ENCODE data around the gene MAEA. TPM values are rescaled to one million over a fixed set of nuclear protein-coding genes. Genes with fewer than 3 reads are reported as not detected.

The MAEA gene
- total and polyA plus RNA-seq, 2 experiments from 2014 or later, result 49.8 to 99.0 TPM

DNA sequence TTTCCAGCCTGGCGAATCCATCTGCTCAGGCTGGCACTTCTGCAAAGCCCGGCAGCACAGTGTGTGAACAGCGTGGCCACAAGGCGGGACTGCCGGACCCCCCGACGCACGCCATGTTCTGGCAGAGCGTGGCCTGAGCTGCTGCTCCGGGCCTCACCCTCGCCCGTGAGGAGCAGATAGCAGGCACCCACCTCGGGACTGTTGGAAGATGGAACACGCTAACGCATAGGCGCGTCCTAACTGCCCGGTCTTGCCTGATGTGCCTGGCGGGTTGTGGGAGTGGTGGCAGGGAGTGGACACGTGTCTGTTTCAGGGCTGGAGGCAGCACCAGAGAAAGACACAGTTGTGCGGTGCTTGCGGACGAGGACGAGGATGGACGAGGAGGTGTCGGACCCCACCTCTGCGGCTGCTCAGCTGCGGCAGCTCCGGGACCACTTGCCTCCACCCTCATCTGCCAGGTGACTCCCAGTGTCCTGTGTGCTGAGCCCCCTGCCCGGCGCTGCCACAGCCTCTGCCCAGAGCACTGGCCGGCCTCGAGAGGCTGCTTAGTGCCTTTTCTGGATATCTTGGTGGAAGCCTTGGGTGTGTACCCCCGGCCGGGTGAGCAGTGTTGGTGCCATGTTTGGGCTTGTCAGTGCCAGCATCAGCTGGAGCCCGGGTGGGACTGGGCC is 85.5 kb downstream of the MAEA start:
- no peaks in the 10 kb centered on the region for H3K27me3 ChIP-seq (ENCODE audit: insufficient read depth)
- H2AFZ ChIP-seq, result no peak overlapping the region
- ATAC-seq (no peak), DNase-seq (ENCODE audit: low spot score) (no peak)
- H3K4me3 ChIP-seq, result no peak overlapping the region
- Mint-ChIP-seq H3K4me3 (no peak overlapping the region), H3K27me3 (ENCODE audit: insufficient read depth, low read depth, poor library complexity) (peaks cover 2% of the 10 kb centered on the region), H3K9me3 (no peaks in the 10 kb centered on the region), H3K27ac (no peak overlapping the region), H3K4me1 (no peaks in the 10 kb centered on the region), H3K36me3 (ENCODE audit: low read depth) (peaks cover 3% of the 10 kb centered on the region; the same call in 2 of the 3 replicates)
- H3K4me2 ChIP-seq, result no peak overlapping the region
- H3K4me1 ChIP-seq (ENCODE audit: insufficient read depth), result no peaks in the 10 kb centered on the region
- H3K27ac ChIP-seq (ENCODE audit: low read depth), result no peak overlapping the region
- no peaks in the 10 kb centered on the region; the same call in 1 of the 2 replicates for H4K20me1 ChIP-seq (replicated peaks; ENCODE audit: insufficient read depth)
- TF ChIP-seq NANOG (IDR thresholded peaks at IDR 0.05; ENCODE audit: borderline replicate concordance), result no peak
- no peak for TF ChIP-seq ZNF114 (CRISPR knock-in tag; IDR thresholded peaks at IDR 0.05)
- TF ChIP-seq CREB1 (CRISPR knock-in tag; IDR thresholded peaks at IDR 0.05; ENCODE audit: low read depth), result no peak
- TF ChIP-seq, protein P1, sequence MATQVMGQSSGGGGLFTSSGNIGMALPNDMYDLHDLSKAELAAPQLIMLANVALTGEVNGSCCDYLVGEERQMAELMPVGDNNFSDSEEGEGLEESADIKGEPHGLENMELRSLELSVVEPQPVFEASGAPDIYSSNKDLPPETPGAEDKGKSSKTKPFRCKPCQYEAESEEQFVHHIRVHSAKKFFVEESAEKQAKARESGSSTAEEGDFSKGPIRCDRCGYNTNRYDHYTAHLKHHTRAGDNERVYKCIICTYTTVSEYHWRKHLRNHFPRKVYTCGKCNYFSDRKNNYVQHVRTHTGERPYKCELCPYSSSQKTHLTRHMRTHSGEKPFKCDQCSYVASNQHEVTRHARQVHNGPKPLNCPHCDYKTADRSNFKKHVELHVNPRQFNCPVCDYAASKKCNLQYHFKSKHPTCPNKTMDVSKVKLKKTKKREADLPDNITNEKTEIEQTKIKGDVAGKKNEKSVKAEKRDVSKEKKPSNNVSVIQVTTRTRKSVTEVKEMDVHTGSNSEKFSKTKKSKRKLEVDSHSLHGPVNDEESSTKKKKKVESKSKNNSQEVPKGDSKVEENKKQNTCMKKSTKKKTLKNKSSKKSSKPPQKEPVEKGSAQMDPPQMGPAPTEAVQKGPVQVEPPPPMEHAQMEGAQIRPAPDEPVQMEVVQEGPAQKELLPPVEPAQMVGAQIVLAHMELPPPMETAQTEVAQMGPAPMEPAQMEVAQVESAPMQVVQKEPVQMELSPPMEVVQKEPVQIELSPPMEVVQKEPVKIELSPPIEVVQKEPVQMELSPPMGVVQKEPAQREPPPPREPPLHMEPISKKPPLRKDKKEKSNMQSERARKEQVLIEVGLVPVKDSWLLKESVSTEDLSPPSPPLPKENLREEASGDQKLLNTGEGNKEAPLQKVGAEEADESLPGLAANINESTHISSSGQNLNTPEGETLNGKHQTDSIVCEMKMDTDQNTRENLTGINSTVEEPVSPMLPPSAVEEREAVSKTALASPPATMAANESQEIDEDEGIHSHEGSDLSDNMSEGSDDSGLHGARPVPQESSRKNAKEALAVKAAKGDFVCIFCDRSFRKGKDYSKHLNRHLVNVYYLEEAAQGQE (IDR thresholded peaks at IDR 0.05; ENCODE audit: unreplicated experiment), result no peak
- TF ChIP-seq, protein P2, sequence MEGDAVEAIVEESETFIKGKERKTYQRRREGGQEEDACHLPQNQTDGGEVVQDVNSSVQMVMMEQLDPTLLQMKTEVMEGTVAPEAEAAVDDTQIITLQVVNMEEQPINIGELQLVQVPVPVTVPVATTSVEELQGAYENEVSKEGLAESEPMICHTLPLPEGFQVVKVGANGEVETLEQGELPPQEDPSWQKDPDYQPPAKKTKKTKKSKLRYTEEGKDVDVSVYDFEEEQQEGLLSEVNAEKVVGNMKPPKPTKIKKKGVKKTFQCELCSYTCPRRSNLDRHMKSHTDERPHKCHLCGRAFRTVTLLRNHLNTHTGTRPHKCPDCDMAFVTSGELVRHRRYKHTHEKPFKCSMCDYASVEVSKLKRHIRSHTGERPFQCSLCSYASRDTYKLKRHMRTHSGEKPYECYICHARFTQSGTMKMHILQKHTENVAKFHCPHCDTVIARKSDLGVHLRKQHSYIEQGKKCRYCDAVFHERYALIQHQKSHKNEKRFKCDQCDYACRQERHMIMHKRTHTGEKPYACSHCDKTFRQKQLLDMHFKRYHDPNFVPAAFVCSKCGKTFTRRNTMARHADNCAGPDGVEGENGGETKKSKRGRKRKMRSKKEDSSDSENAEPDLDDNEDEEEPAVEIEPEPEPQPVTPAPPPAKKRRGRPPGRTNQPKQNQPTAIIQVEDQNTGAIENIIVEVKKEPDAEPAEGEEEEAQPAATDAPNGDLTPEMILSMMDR (conservative IDR thresholded peaks at IDR 0.05; ENCODE audit: low read depth in 2 of 2), result no peak
- no peak for TF ChIP-seq STAT1 (IDR thresholded peaks at IDR 0.05; ENCODE audit: unreplicated experiment)
- TF ChIP-seq, protein P3, sequence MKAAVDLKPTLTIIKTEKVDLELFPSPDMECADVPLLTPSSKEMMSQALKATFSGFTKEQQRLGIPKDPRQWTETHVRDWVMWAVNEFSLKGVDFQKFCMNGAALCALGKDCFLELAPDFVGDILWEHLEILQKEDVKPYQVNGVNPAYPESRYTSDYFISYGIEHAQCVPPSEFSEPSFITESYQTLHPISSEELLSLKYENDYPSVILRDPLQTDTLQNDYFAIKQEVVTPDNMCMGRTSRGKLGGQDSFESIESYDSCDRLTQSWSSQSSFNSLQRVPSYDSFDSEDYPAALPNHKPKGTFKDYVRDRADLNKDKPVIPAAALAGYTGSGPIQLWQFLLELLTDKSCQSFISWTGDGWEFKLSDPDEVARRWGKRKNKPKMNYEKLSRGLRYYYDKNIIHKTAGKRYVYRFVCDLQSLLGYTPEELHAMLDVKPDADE (IDR thresholded peaks at IDR 0.05), result no peak
- no peak for TF ChIP-seq EZH2phosphoT487 (IDR thresholded peaks at IDR 0.05; ENCODE audit: unreplicated experiment)
- TF ChIP-seq ZNF331 (CRISPR knock-in tag; IDR thresholded peaks at IDR 0.05; ENCODE audit: low read depth), result no peak
- no peak for TF ChIP-seq EZH2 (IDR thresholded peaks at IDR 0.05; ENCODE audit: low read depth, unreplicated experiment)
- TF ChIP-seq JUNB (IDR thresholded peaks at IDR 0.05; ENCODE audit: unreplicated experiment), result no peak
- TF ChIP-seq, protein P4, sequence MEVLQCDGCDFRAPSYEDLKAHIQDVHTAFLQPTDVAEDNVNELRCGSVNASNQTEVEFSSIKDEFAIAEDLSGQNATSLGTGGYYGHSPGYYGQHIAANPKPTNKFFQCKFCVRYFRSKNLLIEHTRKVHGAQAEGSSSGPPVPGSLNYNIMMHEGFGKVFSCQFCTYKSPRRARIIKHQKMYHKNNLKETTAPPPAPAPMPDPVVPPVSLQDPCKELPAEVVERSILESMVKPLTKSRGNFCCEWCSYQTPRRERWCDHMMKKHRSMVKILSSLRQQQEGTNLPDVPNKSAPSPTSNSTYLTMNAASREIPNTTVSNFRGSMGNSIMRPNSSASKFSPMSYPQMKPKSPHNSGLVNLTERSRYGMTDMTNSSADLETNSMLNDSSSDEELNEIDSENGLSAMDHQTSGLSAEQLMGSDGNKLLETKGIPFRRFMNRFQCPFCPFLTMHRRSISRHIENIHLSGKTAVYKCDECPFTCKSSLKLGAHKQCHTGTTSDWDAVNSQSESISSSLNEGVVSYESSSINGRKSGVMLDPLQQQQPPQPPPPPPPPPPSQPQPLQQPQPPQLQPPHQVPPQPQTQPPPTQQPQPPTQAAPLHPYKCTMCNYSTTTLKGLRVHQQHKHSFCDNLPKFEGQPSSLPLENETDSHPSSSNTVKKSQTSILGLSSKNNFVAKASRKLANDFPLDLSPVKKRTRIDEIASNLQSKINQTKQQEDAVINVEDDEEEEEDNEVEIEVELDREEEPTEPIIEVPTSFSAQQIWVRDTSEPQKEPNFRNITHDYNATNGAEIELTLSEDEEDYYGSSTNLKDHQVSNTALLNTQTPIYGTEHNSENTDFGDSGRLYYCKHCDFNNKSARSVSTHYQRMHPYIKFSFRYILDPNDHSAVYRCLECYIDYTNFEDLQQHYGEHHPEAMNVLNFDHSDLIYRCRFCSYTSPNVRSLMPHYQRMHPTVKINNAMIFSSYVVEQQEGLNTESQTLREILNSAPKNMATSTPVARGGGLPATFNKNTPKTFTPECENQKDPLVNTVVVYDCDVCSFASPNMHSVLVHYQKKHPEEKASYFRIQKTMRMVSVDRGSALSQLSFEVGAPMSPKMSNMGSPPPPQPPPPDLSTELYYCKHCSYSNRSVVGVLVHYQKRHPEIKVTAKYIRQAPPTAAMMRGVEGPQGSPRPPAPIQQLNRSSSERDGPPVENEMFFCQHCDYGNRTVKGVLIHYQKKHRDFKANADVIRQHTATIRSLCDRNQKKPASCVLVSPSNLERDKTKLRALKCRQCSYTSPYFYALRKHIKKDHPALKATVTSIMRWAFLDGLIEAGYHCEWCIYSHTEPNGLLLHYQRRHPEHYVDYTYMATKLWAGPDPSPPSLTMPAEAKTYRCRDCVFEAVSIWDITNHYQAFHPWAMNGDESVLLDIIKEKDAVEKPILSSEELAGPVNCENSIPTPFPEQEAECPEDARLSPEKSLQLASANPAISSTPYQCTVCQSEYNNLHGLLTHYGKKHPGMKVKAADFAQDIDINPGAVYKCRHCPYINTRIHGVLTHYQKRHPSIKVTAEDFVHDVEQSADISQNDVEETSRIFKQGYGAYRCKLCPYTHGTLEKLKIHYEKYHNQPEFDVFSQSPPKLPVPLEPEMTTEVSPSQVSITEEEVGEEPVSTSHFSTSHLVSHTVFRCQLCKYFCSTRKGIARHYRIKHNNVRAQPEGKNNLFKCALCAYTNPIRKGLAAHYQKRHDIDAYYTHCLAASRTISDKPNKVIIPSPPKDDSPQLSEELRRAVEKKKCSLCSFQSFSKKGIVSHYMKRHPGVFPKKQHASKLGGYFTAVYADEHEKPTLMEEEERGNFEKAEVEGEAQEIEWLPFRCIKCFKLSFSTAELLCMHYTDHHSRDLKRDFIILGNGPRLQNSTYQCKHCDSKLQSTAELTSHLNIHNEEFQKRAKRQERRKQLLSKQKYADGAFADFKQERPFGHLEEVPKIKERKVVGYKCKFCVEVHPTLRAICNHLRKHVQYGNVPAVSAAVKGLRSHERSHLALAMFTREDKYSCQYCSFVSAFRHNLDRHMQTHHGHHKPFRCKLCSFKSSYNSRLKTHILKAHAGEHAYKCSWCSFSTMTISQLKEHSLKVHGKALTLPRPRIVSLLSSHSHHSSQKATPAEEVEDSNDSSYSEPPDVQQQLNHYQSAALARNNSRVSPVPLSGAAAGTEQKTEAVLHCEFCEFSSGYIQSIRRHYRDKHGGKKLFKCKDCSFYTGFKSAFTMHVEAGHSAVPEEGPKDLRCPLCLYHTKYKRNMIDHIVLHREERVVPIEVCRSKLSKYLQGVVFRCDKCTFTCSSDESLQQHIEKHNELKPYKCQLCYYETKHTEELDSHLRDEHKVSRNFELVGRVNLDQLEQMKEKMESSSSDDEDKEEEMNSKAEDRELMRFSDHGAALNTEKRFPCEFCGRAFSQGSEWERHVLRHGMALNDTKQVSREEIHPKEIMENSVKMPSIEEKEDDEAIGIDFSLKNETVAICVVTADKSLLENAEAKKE (CRISPR knock-in tag; IDR thresholded peaks at IDR 0.05), result no peak
- no peak for TF ChIP-seq POLR2AphosphoS5 (IDR thresholded peaks at IDR 0.05; ENCODE audit: low read depth)
- H3K36me3 ChIP-seq (ENCODE audit: insufficient read depth), result no peaks in the 10 kb centered on the region
- H3F3A ChIP-seq (replicated peaks; ENCODE audit: low read depth), result no peaks in the 10 kb centered on the region
- no peaks in the 10 kb centered on the region for H3K9me2 ChIP-seq (ENCODE audit: insufficient read depth)
- no peaks in the 10 kb centered on the region for H3K79me2 ChIP-seq (replicated peaks; ENCODE audit: insufficient read depth)
